ENCODE data around the gene TSBP1.
"Not testable (repeated sequence)": the region's sequence is repeated elsewhere in the genome, so short reads cannot be mapped to it uniquely, and the experiment has no call there.

TSBP1 gene

DNA sequence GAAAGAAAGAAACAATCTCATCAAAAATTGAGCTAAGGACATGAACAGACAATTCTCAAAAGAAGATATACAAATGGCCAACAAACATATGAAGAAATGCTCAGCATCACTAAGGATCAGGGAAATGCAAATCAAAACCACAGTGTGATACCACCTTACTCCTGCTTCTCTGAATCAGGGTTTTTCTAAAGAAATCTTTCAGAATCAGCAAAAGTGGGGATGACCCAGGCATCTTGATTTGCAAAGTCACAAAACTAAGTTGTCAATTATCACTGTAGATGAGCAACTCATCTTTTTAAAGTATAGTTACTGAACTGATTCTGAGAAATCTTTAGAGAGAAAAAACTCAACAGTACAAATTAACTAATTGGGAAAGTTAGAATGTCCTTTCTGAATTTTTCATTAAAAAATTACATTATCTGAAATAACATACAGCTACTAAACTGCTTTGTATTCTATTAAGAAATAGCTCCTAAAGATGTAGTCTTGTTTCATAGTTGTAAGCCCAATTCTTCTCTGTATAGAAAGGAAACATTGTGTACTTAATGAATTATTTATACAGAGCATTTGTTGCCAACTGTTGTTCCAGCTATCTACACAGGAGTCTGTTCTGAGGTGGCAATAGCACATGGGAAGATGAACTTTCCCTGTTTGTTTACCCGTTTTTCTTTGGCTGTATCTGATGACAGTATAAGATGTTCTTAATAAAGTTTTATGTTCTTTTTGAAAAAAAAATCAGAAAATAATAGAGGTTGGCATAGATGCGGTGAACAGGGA is 97.7 kb downstream of the TSBP1 start:
- not testable (repeated sequence) for DNase-seq

DNA sequence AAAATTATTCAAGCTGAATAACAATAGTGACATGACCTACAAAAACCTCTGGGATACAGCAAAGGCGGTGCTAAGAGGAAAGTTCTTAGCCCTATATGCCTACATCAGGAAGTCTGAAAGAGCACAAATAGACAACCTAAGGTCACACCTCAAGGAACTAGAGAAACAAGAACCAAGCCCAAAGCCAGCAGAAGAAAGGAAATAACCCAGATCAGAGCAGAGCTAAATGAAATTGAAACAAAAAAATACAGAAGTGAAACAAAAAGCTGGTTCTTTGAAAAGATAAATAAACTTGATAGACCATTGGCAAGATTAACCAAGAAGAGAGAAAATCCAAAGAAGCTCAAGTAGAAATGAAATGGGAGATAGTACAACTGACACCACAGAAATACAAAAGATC is 100.3 kb downstream of the TSBP1 start:
- no peak for DNase-seq

DNA sequence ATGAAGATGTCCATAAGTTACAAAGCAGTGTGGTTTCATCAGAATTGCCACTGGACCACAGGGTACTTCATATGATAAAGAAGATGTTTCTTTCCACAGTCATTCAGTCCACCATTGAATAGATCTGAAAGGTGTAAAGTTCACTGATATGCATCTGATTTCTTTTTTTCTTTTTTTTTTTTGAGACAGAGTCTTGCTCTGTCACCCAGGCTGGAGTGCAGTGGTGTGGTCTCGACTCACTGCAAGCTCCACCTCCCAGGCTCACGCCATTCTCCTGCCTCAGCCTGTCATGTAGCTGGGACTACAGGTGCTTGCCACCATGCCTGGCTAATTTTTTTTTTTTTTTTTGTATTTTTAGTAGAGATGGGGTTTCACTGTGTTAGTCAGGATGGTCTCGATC is 103.2 kb downstream of the TSBP1 start:
- DNase-seq, result not testable (repeated sequence)

DNA sequence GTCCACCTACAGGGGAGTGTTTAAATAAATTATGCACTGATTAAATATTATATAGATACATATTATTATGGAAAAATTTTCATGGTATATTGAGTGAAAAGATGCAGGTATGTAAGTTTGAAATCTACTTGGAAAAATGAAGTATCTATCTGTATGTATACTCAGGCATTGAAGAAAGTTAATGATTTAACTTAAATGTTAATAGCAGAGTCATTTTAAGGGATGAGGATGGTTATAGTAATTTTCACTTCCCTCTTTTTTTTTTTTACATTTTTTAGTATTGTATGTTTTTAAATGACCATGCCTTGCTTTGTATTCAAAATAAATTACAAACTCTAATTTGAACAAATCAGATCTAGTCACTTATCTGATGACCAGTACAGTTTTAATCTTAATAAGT is 104.7 kb downstream of the TSBP1 start:
- no peak for DNase-seq

DNA sequence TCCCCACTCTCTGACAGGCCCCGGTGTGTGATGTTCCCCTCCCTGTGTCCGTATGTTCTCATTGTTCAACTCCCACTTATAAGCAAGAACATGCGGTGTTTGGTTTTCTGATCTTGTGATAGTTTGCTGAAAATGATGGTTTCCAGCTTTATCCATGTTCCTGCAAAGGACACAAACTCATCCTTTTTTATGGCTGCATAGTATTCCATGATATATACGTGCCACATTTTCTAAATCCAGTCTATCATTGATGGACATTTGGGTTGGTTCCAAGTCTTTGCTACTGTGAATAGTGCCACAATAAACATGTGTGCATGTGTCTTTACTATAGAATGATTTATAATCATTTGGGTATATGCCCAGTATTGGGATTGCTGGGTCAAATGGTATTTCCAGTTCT is 114.4 kb downstream of the TSBP1 start:
- DNase-seq, result not testable (repeated sequence)

DNA sequence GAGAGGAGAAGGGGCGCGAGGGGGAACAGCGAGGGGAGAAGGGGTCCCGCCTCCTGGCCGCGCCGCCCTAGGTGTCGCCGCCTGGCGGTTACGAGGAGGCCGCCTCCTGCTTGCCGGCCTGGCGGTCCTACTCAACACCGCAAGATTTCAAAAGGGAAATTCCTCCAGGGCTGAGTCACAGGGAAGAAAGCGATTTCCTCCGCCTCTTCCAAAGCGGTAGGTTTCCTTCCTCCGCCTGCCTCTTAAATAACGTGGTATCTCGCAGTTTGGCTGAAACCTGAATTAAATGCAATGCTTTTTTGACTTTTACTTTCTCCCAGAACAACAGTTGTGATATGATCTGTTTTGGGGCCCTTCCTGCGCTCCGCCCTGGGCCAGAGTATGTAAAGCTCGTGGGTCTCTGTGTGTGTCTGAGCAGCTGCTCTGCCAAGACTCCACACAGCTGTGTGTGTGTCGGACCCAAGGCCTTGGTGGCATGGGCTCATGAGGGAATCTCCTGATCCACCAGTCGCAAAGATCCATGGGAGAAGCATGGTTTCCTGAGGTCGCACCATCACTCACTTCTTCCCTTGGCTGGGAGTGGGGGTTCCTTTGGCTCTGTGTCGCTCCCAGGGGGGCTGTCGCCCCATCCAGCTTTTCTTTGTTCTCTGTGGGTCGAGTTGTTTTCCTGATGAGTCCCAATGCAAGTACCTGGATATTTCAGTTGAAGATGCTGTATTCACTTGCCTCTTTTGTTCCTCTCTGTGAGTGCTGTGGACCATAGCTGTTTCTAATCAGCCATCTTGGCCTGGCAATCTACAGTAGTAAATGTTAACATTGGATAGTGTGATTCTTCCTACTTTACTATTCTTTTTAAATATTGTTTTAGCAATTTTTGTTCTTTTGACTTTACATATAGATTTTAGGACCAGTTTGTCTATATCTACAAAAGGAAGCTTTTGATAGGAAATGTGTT is 116.2 kb downstream of the TSBP1 start:
- peak; percentile 79 for DNase-seq

DNA sequence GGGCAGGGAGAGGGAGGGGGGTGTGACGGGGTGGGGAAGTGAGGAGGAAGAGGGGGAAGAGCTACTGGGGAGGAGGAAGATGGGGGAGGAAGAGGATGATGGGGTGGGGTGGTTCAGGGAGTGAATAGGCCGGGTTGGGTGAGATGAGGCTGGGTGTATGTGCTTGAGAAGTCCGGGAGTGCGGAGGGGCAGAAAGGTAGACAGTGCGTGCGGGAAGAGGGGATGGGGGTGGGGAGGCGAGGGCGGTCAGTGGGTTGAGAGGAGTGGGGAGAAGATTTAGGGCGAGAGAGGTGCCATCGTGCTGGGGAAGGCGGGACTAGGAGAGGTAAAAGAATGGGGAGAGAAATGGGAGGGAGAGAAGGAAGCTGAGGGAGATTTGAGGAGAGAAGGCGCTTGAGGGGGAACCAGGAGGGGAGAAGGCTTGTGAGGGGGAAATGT is 116.9 kb downstream of the TSBP1 start:
- no peak for DNase-seq

DNA sequence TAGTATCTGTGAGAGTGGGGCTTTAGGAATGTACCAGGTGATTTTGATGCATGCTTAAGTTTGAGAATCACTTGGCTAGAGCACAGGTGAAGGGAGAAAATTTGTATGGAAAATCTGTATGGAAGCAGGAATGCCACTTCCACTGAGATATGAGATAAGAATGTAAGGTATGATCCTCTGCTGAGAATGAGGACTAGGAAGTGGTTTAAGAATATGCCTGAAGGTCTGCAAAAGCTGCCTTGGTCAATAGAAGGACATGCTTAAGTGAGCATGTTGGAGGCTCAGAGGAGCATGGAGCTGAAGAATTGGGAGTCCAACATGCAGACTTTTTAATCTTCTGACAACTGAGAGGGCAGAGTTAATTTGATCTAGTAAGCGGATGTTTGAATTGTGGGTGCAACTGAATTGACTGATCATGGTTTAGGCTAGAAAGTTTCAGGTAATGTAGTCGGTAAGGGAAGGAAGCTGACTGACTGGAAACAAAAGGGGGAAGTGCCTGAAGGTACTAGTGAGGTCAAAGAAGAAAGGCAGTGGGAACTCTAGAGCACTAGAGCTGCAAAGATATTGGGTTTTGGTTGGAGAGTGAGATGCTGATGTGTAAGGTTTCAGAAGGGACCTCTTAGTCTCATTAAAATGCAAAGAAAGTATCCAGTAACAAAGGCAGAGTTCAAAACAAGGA is 119.2 kb downstream of the TSBP1 start:
- DNase-seq, result peak; percentile 43

DNA sequence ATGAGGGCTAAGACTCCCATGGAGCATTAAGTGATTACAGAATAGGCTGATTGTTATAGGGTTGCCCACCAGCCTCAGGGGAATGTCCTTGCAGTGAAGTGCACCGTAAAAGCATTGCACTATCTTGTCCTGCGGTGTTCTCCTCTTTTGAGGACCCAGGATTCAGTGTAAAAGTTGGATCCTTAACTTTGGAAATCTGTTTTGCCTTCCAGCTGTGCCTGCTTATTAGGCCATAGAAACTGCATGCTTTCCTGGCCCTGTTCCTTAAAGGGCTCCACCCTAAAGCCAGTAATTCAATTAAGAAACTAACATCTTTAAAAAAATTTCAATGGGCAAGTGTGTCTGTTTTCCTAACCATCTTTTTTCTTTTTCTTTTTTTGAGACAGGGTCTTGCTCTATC is 122.4 kb downstream of the TSBP1 start:
- DNase-seq, result no peak

DNA sequence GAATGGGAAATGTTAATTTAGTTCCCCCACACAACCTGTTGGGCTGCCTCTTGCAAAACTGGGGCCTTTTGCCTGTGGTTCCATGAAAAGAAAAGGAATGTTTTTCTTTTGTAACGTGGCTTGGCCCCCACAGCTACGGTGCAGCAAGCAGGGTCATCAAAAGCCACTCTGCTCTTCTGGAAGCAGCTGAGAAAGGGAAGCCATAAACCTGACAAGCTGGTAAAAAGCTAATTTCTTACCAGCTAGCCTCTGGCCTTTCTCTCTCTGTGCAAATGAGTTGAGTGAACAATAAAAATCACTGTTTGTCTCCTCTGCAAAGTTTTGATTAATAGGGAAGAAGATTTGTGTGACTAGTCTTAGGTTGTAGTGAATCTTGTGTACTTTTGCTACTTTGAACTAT is 124.3 kb downstream of the TSBP1 start:
- no peak for DNase-seq

DNA sequence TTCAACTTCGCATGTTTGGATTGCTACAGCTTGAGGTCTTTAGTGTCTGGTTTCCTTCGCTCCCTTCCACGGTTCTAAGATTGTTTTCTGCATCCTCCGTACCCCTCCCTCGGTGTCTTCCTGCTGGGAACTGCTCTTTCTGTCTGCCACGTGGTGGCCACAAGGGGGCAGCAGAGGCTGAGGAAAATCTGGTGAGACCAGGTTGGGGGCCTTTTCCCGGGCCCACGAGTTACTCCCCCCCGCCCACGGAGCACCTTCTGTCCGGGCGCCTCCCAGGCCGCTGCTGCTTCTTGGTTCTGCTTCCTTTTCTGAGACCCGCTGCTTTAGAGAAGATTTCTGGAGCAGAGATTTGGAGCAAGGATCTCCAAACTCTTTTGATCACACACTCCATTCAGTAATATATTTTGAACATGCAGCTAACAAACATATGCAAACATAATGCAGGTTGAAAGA is 126.7 kb downstream of the TSBP1 start:
- peak; percentile 75 for DNase-seq

DNA sequence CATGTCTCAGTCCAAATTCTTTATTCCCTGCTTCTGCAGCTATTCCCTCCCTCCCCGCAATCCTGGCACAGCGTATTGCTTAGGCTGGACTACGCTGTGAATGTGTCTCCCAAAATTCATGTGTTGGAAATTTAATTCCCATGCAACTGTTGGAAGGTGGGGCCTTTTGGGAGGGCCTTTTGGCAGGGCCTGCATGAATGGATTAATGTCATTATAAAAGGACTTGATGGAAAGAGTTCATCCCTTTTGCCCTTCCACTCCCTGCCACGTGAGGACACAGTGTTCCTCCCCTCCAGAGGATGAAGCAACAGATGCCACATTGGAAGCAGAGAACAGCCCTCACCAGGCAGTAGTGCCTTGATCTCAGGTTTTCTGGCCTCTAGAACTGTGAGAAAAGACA is 127.4 kb downstream of the TSBP1 start:
- no peak for DNase-seq
